Subcutaneous adipose tissue (tissue), 4 donors: Measurements from ENCODE around the gene ENPP4. TPM values are rescaled to one million over a fixed set of nuclear protein-coding genes. Genes with fewer than 3 reads are reported as not detected.

Source experiments
- CTCF ChIP-seq: fragments of 450-650 bp; IDR thresholded peaks from one replicate; pipeline ENCODE4 v1.5.1; 2016; ENCODE audit warnings: low read depth, mild to moderate bottlenecking, control low read depth, antibody characterized with exemption, moderate library complexity
- total RNA-seq, 4 donors: library from RNA; depleted of rRNA; stranded (reverse); fragments of >200 nt; gene quantifications; one replicate each; pipeline ENCODE4 v1.1.0, GENCODE V29; 2016

Gene ENPP4
- total RNA-seq, 4 donors from 2014 or later = 16.2 to 28.4 (median 19.0) TPM

- no peak for TF ChIP-seq CTCF
Observed at GRCh38 chr6:46136831-46137230, 7.0 kb downstream of the ENPP4 start.

- no peak for TF ChIP-seq CTCF
Observed at GRCh38 chr6:46137387-46137786, 7.6 kb downstream of the ENPP4 start.

- TF ChIP-seq CTCF = no peak
Observed at GRCh38 chr6:46138281-46138680, 8.5 kb downstream of the ENPP4 start.

- no peak for TF ChIP-seq CTCF
Observed at GRCh38 chr6:46144270-46144669, 14.5 kb downstream of the ENPP4 start.

GRCh38 chr6:46156701-46157100 is 26.9 kb downstream of the ENPP4 start:
- TF ChIP-seq CTCF = no peak

GRCh38 chr6:46159229-46159628 is 29.4 kb downstream of the ENPP4 start:
- TF ChIP-seq CTCF = no peak

- no peak for TF ChIP-seq CTCF
Observed at GRCh38 chr6:46160102-46160501, 30.3 kb downstream of the ENPP4 start.
